T-cell (primary cell): Measurements from ENCODE around the gene SATB2. TPM values are rescaled to one million over a fixed set of nuclear protein-coding genes. Genes with fewer than 3 reads are reported as not detected.

Experiments used
- ATAC-seq, 4 experiments: fragments of 200-7000 bp in 3 of 4; fragments of 150-1000 bp in 1 of 4; cut with Tn5 transposase; replicated peaks in 1 of 4; 1 replicate in 3 of 4; 2 replicates in 1 of 4; pipeline ENCODE4 v1.10.0; 2021; ENCODE audit warnings: moderate library complexity in 3 of 4, mild to moderate bottlenecking in 2 of 4, moderate number of reproducible peaks in 1 of 4
- CTCF ChIA-PET, 2 donors: fragments of 300-600 bp; sonication (Branson Sonifier 250); formaldehyde crosslinking; loops; one replicate each; lab custom pipeline; 2022; ENCODE audit warnings: antibody characterized with exemption in 2 of 2; lab: Charles Lee
- POLR2A ChIA-PET, 2 donors: fragments of 300-600 bp; sonication (Branson Sonifier 250); formaldehyde crosslinking; loops; one replicate each; lab custom pipeline; 2022; ENCODE audit warnings: antibody characterized with exemption in 2 of 2; lab: Charles Lee
- DNase-seq, 35 experiments: peaks; one replicate each; pipeline versions ENCODE4 v3.0.0 to v3.0.0-alpha.2; 2013 to 2023
- H3K27ac ChIP-seq: one replicate; pipeline ENCODE4 v1.5.1; 2013; ENCODE audit warnings: low read length
- H3K27me3 ChIP-seq, 2 experiments: replicated peaks in 1 of 2; 1 replicate in 1 of 2; 2 replicates in 1 of 2; pipeline versions ENCODE4 v1.6.1 to v1.7.0; 2013; ENCODE audit warnings: low read length in 1 of 2, mixed read lengths in 1 of 2; ENCODE audit not compliant: control insufficient read depth in 2 of 2, insufficient read depth in 2 of 2; ENCODE audit errors: extremely low read depth in 1 of 2
- H3K36me3 ChIP-seq, 2 donors: 1 replicate in 1 of 2; 2 replicates in 1 of 2; pipeline versions ENCODE4 v1.6.1 to v1.7.0; 2013; ENCODE audit warnings: low read length in 1 of 2; ENCODE audit not compliant: control insufficient read depth in 2 of 2, insufficient read depth in 1 of 2; ENCODE audit errors: extremely low read depth in 1 of 2
- H3K4me1 ChIP-seq, 2 experiments: 1 replicate in 1 of 2; 2 replicates in 1 of 2; pipeline versions ENCODE4 v1.6.1 to v1.7.0; 2013; ENCODE audit warnings: low read length in 2 of 2, mixed read lengths in 1 of 2; ENCODE audit not compliant: insufficient read depth in 2 of 2, control insufficient read depth in 1 of 2; ENCODE audit errors: extremely low read depth in 1 of 2
- H3K4me3 ChIP-seq, 2 donors: 1 replicate in 1 of 2; 2 replicates in 1 of 2; pipeline versions ENCODE4 v1.5.1 to v1.7.0; 2013; ENCODE audit warnings: mild to moderate bottlenecking in 2 of 2, low read length in 1 of 2, moderate library complexity in 1 of 2; ENCODE audit not compliant: control insufficient read depth in 1 of 2; ENCODE audit errors: extremely low read depth in 1 of 2
- H3K9me3 ChIP-seq: 2 replicates; pipeline ENCODE4 v1.7.0; 2013
- H3K27ac Mint-ChIP-seq, 2 donors: one replicate each; pipeline ENCODE4 v1.8.0; 2020 to 2021; ENCODE audit warnings: mild to moderate bottlenecking in 2 of 2, mixed read lengths in 2 of 2
- H3K27me3 Mint-ChIP-seq, 2 donors: one replicate each; pipeline ENCODE4 v1.8.0; 2021 to 2022; ENCODE audit warnings: mixed read lengths in 2 of 2
- H3K36me3 Mint-ChIP-seq: one replicate; pipeline ENCODE4 v1.8.0; 2021; ENCODE audit warnings: mixed read lengths
- H3K4me1 Mint-ChIP-seq, 3 donors: one replicate each; pipeline ENCODE4 v1.8.0; 2020 to 2022; ENCODE audit warnings: mixed read lengths in 3 of 3, mild to moderate bottlenecking in 1 of 3
- H3K4me3 Mint-ChIP-seq, 3 donors: one replicate each; pipeline ENCODE4 v1.8.0; 2020 to 2022; ENCODE audit warnings: mild to moderate bottlenecking in 3 of 3, mixed read lengths in 3 of 3, moderate library complexity in 3 of 3
- H3K9me3 Mint-ChIP-seq, 3 donors: one replicate each; pipeline ENCODE4 v1.8.0; 2020 to 2022; ENCODE audit warnings: mixed read lengths in 3 of 3
- WGBS: methylation state at CpG from one replicate; pipeline ENCODE4 v1.1.5; 2013; ENCODE audit warnings: missing lambda C conversion rate; ENCODE audit not compliant: insufficient coverage; 5-methylcytosine and 5-hydroxymethylcytosine counted together
- total RNA-seq, 35 experiments: library from RNA in 6 of 35; stranded (reverse) in 6 of 35; fragments of 120-200 nt in 1 of 35; gene quantifications; one replicate each; pipeline versions ENCODE4 v1.2.1 to v1.2.4 and lab custom pipeline; 2013 to 2026

Gene SATB2
- total RNA-seq, 5 donors from 2014 or later (not counting 1 experiment from before 2014, with no cell fraction given): 0.15 to 0.54 (median 0.23) TPM

DNA sequence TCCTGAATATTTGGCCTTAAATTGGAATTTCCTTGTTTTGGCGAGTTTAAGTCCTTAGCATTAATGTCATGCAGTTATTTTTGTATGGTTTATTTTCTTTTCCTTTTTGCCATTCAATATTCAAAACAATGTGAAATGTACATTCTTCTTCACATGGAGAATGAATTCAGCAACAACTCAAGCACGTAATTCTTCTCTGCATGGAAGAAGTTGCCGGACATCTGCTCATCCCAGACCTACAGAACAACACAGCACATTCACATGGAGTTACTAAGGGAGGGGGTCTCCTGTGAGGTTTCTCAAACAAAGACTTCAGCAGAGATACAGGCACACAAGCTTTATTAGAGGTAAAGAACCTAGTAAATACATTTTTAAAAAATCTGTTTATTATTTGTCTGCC is 236.8 kb downstream of the SATB2 start:
- ChIA-PET CTCF (no interaction called here), POLR2A (no interaction called here)
- no peaks in the 10 kb centered on the region for H3K4me1 Mint-ChIP-seq
- Histone ChIP-seq H3K36me3 (no peaks in the 10 kb centered on the region), H3K27me3 (no peaks in the 10 kb centered on the region), H3K4me3 (no peak overlapping the region), H3K27ac (no peak overlapping the region), H3K9me3 (no peaks in the 10 kb centered on the region), H3K4me1 (no peaks in the 10 kb centered on the region)
- H3K27ac Mint-ChIP-seq: no peak overlapping the region
- no peak overlapping the region for H3K4me3 Mint-ChIP-seq
- no peaks in the 10 kb centered on the region for H3K36me3 Mint-ChIP-seq
- ATAC-seq (no peak), DNase-seq (no peak)
- no CpG with 5 or more reads among the region's 3 CpGs for WGBS
- no peaks in the 10 kb centered on the region for H3K27me3 Mint-ChIP-seq
- peaks cover 0 to 8% (median 3%) of the 10 kb centered on the region in 3 donors for H3K9me3 Mint-ChIP-seq

- no peak overlapping the region for H3K4me3 Mint-ChIP-seq
- no peaks in the 10 kb centered on the region for H3K36me3 Mint-ChIP-seq
- H3K9me3 ChIP-seq: no peaks in the 10 kb centered on the region
- DNase-seq: no peak
- no peaks in the 10 kb centered on the region for H3K27me3 ChIP-seq
- H3K27ac Mint-ChIP-seq: no peak overlapping the region
- ChIA-PET CTCF (no interaction called here), POLR2A (no interaction called here)
- WGBS: 76% methylated on average over 2 of the region's 2 CpGs
- no peak for ATAC-seq
- no peak overlapping the region for H3K4me3 ChIP-seq
- H3K36me3 ChIP-seq: no peaks in the 10 kb centered on the region
- H3K27ac ChIP-seq: no peak overlapping the region
- H3K27me3 Mint-ChIP-seq: no peaks in the 10 kb centered on the region
- no peaks in the 10 kb centered on the region for H3K4me1 ChIP-seq
- H3K4me1 Mint-ChIP-seq: no peaks in the 10 kb centered on the region
- H3K9me3 Mint-ChIP-seq: peaks cover 0 to 8% (median 3%) of the 10 kb centered on the region in 3 donors
These were observed 238.2 kb downstream of the SATB2 start for GRCh38 chr2:199219551-199219950.
